Lung microvascular endothelial cell (primary cell): ENCODE results near the gene PAX2. TPM values are rescaled to one million over a fixed set of nuclear protein-coding genes. Genes with fewer than 3 reads are reported as not detected.

ENCODE experiments used
- DNase-seq, 2 donors: peaks; one replicate each; pipeline versions ENCODE4 v3.0.0 to v3.0.0-alpha.2; 2010; ENCODE audit warnings: low read depth in 2 of 2
- total RNA-seq: library from RNA; depleted of rRNA; stranded (reverse); fragments of >200 nt; gene quantifications from 2 replicates; pipeline ENCODE4 v1.2.1, GENCODE V29; 2014

PAX2 gene
- total RNA-seq, 1 donor from 2014 or later = not detected

DNA sequence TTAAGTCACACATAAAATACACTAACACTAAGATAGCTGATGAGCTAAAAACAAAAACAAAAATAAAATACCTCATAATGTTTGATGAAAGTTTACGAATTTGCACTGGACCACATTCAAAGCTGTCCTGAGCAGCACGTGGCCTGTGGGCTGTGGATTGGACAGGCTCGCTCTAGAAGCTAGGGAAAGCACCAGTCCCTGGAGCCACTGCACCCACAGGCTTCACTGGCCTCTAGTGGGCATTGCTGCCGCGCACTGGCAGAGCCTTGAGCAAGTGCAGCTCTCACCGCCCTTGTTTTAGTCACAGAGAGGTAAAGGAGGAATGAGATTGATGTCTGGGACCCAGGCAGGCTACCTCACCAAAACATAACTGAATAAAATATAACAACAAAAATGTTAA lies 67.6 kb downstream of the PAX2 start:
- no peak for DNase-seq

DNA sequence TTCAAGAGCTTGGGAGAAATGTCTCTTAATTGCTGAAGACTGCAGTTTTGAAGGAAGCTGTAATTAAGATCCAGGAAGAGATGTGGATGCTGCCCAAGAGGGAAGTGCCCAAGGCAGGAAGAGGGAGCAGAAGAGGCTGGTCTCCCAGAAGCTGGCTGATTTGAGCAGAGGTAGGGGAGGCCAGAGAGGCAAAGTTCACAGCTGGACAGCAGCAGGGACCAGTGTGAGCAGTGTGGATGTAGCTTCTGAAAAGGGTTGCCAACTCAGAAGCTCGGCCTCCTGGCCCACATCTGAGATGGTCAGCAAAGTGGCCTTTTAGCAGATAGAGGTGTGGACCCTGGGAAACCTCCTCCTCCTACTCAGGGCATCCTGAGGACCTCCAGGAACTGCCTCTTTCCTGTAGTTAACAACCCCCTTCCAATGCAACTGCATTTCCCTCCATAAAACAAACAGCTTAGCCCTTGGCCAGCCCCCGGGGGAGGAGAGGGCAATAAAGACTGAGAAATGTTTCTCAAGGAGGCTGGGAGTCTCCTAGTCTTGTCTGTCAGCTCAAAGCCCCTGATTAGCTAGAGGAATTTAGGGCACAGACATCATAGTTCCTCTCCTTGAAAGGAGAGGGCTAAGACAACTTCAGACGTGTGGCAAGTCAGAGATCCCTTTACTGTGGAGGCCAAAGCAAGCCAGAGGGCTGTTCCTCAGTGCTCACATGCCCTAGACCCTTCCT lies 69.5 kb downstream of the PAX2 start:
- DNase-seq = no peak

DNA sequence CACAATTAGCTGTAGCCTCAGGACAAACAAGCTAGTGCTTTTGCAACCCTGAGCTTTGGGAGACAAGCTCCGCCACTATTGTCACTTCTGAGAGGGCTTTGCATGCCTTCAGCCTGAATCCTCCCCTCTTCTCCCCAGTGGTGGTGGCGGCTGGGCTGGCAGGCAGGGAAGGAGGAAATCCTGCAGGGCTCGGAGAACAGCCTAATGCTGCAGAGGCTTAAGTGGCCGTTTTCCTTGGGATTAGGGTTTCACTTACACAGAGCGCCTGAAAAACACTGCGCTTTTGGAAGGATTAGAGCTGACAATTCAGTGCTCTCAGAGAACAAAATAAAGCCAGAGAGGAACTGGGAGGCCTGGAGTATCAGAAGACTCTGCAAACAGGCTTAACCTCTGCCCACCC lies 71.3 kb downstream of the PAX2 start:
- no peak for DNase-seq

DNA sequence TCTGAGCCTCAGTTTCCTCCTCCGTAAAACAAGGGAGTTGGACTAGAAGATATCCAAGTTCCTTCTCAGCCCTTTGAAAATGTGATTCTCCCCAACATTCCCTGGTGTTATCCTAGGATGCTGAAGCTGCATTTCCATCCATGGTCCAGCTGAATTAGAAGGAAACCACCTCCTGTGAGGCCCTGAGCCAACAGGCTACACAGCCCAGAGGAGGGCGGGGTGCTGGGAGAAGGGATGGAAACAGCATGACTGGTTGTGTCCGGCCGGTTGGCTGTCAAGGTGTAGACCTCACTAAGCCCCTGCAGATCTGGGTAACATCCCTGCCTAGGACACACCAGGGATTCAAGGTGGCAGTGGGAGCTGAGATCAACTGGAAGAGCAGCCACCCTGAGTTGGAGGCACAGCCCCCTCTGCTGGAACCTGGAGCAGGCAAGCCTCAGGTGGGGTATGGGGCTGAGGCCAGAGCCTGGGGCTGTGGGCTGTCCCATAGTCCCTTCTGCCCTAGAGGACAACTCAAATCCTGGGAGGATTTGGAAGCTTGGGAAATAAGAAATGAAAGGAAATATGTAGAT lies 72.0 kb downstream of the PAX2 start:
- DNase-seq = no peak

DNA sequence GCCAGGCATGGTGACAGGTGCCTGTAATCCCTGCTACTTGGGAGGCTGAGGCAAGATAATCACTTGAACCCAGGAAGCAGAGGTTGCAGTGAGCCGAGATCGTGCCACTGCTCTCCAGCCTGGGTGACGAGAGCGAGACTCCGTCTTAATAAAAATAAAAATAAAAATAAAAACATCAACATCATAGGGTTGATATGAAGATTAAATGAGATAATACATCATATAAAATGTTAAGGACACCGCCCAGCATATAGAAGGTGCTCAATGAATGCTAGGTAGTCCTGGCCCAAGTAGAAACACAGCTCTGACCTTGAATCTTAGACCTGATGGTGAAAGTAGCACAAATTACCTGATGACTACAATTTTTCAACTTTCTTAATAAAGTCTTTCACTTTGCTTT lies 74.0 kb downstream of the PAX2 start:
- DNase-seq = no peak

DNA sequence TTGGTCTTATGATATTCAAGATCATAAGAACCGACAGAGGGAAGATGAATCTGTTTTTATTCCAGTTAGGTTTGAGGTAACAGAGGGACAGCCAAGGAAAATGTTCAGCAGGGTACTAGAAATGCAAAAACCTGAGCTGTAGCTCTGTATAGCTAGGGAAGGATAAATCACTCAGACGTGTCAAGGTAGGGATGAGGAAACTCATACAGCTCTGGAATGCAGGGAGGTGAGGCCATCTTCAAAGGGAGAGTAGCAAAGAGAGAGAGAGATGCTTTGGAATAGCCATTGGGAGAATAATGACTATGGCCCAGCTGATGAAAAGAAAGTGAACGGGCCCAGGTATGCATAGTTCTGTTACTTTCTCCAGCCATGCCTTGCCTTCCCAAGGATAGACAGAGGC lies 77.8 kb downstream of the PAX2 start:
- no peak for DNase-seq

DNA sequence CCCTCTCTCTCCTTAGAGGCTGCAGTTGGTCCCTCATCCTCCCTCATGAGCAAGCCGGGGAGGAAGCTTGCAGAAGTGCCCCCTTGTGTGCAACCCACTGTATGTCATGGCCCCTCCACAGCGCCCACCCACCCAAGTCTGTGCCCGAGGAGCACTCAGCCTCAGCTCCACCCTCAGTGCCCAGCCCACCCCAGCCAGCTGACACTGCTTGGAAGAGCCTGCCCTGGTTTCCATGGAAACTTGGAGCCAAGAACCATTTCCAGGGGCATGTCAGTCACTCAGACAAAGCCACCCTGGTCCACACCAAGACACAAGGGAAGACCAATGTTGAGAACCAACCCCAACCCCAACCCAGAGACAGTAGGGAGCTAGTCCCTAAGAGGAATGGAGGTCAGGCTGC lies 79.5 kb downstream of the PAX2 start:
- DNase-seq = no peak

DNA sequence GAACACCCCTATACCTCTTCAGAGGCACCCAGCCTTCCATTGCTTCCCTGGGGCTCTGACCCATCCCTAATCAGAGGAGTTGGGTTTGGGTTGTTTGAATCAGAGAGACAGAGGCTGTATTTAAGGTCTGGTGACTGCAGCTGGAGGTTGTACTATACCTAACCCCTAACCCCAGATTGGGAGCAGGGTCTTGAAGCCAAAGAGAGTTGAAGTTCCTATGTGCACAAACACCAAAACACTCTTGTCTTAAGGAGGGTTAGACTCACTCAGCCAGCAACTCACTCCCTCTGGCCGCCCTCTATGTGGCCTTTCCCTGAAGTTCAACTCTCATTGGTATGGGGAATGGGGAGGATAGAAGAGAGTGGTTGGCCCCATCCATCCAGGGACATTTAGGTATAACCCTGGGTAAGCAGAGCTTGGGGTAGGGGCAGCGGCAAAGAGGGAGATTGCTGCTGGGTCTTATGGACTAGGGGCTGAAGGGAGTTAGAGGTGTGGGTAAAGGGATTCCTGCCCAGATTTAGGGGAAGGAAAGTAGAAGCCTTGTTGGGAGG lies 80.0 kb downstream of the PAX2 start:
- no peak for DNase-seq

DNA sequence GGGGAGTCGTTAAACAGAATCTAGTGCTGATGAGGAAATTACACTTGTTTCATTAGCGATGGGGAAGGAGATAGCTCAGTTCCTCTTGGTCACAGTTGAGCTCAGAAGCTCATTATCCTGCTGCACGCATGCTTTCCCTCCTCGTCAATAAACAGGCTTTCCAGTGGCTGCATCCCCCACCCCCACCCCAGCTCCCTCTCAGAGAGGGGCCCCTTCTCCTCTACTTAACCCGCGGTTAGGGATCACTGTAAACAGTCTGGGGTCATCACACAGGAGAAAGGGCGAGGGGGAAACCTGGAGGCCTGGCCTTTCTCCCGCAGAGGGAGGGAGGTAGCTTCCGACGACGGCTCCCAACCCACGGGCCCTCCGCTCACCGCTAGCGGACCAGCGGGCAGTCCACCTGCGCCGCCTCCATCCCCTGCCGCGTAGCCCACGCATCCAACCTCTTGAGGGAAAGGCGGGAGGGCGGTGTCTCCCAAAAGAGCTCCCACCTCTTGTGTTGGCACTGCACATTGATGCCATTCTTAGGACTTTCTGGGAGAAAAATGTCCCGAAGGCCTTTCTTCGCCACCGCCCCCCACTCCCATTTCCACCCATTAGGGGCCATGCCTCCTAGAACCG lies 80.8 kb downstream of the PAX2 start:
- DNase-seq = no peak

DNA sequence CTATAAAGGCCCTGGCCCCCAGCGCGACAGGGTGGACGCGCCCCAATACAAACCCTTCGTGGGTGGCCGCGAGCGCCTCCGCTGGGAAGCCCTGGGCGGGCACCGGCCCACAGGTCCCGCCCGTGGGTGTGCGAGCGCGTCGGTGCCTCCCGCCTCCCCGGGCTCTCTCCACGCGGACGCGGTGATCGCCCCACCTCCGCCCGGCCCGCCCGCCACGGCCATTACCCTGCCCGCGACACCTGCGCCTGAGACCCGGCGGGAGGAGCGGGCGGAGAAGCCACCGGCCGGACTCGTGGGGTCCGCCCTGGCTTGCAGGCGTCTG lies 81.2 kb downstream of the PAX2 start:
- no peak for DNase-seq

DNA sequence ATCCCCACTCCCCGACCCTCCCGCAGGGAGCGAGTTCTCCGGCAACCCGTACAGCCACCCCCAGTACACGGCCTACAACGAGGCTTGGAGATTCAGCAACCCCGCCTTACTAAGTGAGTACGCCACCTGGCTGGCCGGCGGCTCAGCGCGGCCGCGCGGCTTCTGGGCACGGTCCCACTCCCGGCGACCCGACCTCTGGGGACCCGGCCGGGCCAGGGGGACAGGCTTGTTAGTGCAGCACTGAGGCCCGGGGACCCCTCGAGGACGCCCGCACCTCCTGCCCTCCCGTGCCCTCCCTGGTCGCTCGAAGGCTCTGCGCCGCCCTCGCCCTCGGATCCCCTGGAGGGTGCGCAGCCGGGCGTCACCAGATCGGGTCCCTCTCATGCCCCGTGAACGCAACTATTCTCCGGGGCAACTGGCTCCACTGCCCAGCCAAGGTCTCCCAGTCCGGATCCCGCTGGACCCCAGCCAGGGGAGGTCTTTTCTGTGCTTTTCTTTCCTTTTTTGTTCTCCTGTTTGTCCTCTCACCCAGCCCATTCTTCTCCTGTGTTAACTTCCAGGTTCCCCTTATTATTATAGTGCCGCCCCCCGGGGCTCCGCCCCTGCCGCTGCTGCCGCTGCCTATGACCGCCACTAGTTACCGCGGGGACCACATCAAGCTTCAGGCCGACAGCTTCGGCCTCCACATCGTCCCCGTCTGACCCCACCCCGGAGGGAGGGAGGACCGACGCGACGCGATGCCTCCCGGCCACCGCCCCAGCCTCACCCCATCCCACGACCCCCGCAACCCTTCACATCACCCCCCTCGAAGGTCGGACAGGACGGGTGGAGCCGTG lies 81.8 kb downstream of the PAX2 start:
- no peak for DNase-seq

DNA sequence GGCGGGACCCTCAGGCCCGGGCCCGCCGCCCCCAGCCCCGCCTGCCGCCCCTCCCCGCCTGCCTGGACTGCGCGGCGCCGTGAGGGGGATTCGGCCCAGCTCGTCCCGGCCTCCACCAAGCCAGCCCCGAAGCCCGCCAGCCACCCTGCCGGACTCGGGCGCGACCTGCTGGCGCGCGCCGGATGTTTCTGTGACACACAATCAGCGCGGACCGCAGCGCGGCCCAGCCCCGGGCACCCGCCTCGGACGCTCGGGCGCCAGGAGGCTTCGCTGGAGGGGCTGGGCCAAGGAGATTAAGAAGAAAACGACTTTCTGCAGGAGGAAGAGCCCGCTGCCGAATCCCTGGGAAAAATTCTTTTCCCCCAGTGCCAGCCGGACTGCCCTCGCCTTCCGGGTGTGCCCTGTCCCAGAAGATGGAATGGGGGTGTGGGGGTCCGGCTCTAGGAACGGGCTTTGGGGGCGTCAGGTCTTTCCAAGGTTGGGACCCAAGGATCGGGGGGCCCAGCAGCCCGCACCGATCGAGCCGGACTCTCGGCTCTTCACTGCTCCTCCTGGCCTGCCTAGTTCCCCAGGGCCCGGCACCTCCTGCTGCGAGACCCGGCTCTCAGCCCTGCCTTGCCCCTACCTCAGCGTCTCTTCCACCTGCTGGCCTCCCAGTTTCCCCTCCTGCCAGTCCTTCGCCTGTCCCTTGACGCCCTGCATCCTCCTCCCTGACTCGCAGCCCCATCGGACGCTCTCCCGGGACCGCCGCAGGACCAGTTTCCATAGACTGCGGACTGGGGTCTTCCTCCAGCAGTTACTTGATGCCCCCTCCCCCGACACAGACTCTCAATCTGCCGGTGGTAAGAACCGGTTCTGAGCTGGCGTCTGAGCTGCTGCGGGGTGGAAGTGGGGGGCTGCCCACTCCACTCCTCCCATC lies 82.7 kb downstream of the PAX2 start:
- DNase-seq = no peak

DNA sequence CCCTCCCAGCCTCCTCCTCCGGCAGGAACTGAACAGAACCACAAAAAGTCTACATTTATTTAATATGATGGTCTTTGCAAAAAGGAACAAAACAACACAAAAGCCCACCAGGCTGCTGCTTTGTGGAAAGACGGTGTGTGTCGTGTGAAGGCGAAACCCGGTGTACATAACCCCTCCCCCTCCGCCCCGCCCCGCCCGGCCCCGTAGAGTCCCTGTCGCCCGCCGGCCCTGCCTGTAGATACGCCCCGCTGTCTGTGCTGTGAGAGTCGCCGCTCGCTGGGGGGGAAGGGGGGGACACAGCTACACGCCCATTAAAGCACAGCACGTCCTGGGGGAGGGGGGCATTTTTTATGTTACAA lies 83.3 kb downstream of the PAX2 start:
- DNase-seq = no peak

DNA sequence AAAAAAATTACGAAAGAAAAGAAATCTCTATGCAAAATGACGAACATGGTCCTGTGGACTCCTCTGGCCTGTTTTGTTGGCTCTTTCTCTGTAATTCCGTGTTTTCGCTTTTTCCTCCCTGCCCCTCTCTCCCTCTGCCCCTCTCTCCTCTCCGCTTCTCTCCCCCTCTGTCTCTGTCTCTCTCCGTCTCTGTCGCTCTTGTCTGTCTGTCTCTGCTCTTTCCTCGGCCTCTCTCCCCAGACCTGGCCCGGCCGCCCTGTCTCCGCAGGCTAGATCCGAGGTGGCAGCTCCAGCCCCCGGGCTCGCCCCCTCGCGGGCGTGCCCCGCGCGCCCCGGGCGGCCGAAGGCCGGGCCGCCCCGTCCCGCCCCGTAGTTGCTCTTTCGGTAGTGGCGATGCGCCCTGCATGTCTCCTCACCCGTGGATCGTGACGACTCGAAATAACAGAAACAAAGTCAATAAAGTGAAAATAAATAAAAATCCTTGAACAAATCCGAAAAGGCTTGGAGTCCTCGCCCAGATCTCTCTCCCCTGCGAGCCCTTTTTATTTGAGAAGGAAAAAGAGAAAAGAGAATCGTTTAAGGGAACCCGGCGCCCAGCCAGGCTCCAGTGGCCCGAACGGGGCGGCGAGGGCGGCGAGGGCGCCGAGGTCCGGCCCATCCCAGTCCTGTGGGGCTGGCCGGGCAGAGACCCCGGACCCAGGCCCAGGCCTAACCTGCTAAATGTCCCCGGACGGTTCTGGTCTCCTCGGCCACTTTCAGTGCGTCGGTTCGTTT lies 83.9 kb downstream of the PAX2 start:
- no peak for DNase-seq

DNA sequence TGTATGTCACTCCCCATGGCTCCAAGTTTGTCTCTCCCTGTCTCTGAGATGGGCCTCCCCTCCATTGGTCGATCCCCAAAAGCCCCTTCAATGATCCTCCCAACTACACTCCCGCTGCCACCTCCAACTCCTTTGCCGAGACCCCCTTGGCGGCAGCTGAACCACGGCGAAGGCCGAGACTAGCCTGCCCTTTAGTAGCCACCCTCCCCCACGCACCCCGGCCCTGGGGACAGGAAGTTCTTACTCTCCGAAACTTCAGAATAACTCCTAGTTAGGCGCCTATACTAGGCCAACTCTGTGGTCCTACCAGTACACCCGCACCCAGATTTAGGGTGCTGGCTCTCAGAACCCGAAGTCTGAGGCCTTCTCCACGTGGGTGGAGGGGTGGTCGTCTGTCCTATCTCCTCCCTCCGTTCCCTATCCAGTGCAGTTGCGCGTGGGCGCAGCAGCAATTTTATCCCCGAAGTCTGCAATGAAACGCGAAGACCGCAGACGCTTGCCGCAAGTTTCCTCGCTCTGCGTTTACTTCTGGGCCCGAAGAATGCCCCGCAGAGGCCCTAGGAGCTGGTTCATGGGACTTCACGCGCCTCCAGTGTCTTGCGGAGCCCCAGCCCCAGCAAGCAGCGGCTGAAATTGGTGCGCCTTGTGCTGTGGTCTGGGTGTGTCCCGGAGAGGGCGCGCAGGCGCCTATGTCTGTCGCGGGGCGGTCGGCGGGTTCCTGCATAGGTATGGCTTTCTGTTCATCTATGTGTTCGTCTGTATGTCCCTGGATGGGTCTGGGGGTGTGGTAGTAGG lies 84.7 kb downstream of the PAX2 start:
- no peak for DNase-seq

DNA sequence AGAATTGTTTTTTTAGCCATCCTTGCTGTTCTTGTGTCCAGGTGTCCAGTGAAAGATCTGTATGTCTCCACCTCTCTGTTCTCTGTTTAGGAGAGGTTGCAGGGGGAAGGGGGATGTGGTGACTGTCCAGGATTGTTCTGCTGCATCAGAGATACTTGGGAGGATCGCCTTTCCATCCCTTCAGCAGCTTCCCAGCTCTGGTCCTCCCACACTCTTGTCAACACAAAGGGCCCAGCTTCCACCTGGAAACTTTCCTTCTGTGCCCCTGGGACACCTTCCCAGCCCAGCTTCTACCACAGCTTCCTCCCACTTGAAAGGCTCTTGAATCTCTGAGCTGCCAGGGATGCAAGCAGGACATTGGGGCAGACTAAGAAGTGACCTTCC lies 85.3 kb downstream of the PAX2 start:
- no peak for DNase-seq

DNA sequence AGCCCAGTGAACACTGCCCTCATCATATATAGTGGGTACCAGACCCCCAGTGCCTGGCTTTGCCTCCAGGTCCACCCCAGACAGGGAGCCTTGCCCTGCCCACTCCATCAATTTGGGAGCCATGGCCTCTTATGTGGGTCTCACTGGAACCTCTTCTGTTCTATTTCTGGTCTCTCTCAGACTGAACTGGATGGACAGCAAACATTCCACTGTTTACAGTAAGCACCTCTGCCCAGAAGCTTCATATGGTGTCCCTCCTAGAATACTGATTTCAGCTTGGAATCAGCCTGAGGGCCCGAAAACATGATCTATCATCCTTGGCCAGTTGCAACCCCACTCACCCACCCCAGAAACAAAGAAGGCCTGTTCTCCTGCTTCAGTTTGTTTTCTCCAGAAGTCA lies 86.4 kb downstream of the PAX2 start:
- DNase-seq = no peak

DNA sequence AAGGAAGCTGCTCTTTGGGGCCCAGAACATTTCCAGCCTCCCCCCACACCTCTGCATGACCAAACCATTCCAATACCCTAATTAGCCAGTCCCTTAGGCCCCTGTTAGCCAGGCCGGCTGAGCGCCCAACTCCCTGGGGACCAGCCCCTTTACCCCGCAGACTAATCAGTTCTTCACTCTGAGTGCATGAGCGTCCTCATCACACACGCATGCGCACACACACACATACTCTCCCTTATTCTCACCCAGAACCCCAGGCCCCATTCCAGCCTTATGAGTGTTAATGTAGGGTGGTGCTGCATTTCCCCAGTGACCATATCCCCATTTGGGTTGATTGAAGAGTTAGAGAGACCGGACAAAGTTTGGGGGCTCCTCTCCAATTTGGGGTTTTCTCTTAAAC lies 90.4 kb downstream of the PAX2 start:
- no peak for DNase-seq

DNA sequence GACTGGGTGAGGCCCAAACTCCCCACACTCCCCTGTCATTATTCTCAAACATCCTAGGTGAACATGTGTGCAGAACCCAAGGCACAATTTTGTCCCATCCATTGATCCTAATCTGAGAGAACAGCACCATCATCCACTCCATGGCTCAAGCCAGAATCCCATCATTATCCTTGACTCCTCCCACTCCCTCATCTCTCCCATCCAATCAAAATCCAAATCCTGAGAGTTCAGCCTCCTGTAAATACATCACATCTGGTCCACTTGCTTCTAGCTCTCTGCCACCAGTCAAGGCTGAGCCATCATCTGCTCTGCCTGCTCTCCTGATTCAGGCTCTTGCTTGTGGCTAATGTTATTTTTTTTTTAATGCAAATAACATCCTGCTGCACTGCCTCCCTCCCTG lies 91.5 kb downstream of the PAX2 start:
- no peak for DNase-seq

DNA sequence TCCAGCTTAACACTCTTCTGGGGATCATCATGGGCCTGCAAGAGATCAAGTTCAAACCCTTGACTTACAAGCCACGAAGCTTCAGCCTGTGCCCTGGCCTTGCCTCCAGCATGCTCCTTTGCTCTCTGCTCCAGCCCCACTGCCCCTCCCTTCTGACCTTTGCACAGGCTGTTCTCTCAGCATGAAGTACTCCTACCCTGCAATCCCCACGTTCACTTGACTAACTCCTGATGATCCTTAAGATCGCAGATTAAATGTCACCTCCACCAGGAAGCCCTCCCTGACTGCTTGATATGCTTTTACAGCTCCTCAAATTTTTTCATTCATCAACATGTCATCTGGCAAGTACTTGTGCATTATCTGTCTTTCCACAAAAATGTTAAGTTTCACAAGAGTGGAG lies 91.9 kb downstream of the PAX2 start:
- no peak for DNase-seq
